Measurements from ENCODE around the gene RANGAP1. TPM values are rescaled to one million over a fixed set of nuclear protein-coding genes. Genes with fewer than 3 reads are reported as not detected.

The RANGAP1 gene
- total and polyA plus RNA-seq, 2 of the 8 experiments (the other 6 are each of a cell fraction or from before 2014, with no cell fraction given): 121 to 171 TPM

DNA sequence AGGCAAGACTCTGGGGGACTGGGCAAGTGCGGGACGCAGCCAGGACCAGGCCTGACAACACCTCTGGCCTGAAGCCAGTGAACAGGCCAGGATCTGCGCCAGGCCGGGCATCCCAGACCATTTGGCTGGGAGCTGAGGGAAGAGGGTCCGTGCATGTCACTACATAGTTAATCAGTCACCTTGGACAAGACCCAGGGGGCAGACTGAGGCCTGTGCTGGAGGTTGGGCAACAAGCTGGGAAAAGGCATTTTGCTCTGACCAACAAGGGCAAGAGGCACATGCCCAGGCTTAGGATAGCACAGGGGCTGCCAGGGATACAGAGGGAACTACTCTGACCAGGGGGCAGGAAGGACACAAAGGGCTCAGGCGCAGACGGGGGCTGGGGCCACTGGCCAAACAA lies 38.3 kb downstream of the RANGAP1 start (continued):
- TF ChIP-seq ASH2L (IDR thresholded peaks at IDR 0.05; ENCODE audit: low read length): no peak
- TF ChIP-seq HDAC6 (IDR thresholded peaks at IDR 0.05; ENCODE audit: low read depth, low read length): no peak
- no peak for TF ChIP-seq KDM1A (IDR thresholded peaks at IDR 0.05; ENCODE audit: borderline replicate concordance, low read length)
